ENCODE results near the gene PBX3. TPM values are rescaled to one million over a fixed set of nuclear protein-coding genes. Genes with fewer than 3 reads are reported as not detected.

PBX3 gene
- polyA plus RNA-seq, 1 donor = 34.0 TPM

DNA sequence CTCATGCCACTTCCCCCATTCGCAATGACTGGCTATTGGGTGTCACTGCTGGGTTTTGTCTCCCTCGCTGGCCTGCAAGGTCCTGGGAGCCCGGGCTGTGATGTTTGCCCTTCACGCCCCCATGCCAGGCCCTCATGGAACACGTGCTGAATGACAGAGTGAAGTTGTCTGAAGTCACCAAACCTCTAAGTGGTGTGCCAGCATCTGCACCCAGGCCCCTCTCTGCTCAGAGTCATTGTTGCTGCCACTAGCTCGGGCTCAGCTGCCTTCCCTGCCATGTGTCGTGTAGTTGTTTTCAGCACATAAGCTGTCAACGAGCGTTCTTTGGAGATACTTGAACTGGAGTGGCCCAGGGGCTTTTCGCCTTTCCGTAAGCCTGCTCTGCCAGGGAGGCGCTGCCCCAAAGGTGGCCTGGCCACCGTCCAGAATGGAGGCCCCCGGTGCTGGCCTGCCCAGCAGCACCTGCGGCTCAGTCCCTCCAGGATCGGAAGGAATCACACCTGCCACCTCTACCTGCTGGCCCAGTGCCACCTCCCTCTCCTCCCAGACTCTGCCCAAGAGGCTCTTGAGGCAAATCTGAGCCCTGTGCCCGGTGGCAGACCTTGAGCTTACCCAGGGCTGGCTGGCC lies 250.1 kb downstream of the PBX3 start:
- no peak for DNase-seq

DNA sequence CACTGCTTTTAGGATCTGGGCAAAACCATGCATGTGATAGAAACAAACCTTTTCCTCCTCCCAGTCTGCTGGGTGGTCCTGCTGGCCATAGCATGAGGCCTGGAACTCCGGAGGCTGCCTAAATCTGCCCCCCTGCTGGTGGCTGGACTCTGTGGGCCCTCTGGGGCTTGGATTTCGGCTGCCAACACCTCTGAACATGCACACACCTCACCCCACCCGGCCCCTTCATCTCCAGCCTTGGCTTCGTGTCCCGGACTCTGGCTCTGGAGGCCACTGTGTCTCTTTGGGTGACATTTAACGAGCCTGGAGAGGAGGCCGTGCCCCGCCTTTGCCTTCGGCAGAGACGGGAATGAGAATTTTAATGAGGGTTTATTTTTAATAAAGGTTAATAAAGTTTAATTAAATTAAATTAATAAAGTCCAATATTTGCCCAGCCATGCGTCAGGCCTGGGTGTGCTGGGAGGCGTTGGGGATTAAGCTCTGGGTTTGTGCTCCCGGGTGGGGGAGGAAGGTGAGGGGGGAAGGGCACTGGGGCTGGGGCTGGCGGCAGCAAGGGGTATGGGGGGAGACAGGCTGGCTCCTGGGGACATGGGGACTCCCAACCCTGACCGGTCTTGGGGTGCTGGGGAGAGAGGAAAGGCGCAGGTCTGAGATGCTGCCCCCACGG lies 251.8 kb downstream of the PBX3 start:
- no peak for DNase-seq

DNA sequence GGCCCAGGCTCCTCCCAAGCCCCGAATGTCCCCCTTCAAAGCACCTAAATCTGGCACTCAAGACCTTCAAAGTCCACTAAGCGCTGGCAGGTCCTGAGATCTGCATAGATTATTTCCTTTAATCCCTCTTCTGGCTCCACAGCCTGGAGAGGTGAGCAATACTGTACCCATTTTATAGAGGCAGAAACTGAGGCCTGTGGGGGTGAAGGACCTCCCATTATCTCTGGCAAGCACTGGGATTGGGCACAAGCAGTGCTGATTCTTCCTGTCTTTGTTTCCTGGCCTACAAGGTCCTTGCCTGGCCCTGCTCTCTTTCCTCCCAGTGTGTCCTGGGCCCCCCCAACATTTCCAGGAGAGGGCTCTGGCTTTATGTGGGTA lies 252.3 kb downstream of the PBX3 start:
- no peak for DNase-seq

DNA sequence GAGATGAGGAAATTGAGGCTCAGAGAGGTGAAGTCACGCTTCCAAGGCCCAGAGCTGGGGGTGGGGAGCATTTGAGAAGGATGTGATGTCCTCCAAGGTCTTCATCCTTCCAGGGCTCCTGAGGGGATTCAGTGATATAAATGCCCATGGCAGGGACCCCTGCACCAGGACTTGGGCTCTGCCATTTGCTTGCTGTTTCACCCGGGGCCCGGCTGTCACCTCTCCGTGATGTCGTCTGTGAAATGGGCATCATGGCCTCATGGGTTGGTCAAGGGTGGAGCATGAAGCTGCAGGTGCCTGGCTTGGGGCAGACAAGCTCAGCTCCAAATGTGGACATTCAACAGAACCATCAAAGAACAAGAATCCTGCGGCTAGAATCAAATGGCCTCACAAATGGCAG lies 253.1 kb downstream of the PBX3 start:
- DNase-seq = no peak

DNA sequence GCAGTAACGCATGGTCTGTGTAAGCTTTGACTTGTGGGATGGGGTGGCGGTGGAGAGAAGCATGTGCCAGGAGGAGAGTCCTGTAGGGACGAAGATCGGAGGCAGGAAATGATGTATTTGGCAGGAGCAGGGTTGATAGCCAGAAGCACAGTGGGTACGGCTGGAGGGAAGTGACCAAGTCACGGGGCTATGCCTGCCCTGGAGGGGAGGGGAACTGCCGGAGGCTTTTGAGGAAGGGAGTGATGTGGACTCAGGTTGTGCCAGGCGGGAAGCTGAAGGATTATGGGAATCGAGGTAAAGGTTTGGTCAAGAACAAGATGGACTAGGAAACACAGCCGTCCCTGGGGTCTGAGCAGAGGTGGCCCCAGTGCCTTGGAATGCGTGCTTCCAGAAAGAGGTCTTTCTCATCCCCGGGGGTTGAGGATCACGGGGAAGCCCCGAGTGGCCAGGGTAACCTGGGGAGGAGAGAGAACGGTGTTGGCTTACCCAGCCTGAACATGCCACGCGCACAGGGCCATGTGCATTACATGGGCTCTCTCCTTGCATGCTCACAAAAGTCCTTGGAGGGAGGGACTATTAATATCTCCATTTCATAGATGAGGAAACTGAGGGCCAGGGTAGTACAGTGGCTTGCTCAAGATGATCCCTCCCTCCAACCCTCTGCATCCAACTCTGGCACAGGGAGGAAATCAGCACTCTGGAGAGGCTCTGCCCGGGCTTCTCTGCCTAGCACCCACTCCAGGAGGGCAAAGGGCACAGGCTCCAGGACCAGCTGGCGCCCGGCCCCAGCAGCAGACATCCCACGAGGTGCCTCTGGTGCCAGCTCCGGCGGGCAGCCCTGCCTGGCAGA lies 253.8 kb downstream of the PBX3 start:
- DNase-seq = no peak

DNA sequence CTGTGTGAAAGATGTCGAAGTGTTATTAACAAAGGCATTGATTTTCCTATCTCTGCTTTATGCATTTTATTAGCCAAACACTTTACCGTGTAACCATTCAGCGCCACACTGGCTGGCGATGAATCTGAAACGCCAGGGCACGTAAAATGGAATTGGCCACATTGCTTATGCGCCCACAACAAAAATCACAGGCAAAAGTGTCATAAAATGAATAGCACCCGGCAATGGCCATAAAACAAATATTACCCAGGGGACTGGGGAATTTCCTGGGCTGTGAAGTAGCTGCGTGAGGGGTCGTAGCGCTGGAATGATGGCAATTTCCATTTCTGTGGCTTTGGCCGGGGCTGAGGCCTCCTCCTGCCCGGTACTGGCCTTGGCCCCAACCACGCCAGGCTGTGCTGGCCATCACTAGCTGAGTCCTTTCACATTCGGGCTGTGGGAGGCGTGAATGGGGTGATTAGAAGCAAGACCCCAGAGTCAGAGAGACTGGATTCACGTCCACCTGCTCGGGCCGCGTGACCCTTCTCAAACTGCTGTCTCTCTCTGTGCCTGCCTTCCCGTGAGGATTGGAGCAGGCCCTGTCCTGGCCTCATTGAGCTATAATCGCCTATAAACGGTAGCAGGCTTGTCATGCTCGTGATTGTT lies 254.5 kb downstream of the PBX3 start:
- no peak for DNase-seq

DNA sequence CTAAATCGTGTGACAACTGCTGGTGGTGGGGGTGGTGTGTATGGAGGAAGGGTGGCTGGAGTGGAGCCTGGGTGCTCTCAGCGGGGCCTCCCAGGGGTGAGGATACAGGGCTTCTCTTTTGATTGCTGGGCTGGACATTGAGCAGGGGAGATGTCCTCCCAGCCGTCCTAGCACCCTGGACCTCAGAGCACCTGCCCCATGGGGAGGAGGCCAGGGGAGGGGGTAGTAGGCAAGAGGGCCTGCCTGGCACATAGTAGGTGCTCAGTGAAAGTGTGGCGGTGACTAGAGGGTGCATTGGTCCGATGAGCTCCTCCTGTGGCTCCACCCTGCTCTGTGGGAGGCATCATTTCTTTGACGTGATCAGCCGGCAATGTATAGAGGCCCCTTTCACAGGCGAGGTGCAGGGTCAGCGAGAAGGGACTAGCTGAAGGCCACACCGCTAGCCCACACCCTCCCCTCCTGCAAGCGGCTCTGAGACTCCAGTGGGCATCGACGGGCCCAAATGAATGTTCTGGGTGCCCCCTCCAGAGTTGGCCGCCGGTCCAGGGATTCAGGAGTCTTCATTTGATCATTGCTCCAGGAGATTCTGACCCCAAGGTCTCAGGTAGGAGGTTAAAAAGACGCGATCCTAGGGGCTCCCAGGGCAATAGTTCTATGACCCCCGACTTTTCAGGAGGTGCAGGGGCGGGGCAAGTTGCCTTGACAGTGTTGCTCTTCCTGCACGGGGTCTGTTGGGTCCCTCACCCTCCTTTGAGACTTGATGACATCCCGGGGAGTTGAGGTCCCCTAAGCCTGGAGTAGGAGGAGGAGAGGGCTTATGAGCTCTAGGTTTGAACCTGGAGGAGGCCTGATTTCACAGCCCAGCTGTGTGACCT lies 255.5 kb downstream of the PBX3 start:
- DNase-seq = no peak

DNA sequence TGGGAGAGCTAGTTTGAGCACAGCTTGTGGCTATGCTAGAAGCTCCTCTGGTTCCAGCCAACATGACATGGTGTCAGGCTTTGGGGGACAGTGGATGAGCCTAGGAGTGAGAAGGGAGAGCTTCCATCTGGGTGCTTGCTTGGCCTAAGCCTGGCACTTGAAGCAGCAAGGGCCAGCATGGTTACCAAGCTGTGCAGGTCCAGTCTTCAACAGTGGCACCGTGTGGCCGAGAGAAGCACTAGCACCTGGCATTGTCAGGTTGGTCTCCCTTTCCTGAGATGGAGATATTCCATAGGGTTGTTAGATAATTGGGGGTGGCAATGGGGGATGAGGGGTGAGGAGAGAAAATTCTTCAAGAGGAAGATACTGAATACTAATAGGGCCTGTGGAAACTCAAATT lies 261.9 kb downstream of the PBX3 start:
- no peak for DNase-seq

DNA sequence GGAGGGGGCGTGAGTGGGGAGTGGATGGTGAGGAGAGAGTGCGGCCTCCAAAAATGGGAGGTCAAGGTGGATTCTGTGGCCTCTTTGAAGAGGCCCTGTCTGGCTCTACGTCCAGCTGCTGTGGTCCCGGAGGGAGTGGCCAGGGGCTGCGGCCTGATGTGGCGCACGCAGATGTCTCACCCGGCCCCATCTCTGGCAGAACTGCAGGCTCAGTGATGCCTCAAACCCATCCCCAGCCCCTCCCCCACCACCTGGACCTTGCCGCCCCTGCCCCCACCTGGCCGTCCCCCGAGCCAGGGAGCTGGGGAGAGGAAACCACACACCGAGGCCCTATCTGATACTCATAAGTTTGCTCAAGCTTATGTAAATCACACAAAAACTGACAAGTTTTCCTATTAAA lies 267.6 kb downstream of the PBX3 start:
- no peak for DNase-seq

DNA sequence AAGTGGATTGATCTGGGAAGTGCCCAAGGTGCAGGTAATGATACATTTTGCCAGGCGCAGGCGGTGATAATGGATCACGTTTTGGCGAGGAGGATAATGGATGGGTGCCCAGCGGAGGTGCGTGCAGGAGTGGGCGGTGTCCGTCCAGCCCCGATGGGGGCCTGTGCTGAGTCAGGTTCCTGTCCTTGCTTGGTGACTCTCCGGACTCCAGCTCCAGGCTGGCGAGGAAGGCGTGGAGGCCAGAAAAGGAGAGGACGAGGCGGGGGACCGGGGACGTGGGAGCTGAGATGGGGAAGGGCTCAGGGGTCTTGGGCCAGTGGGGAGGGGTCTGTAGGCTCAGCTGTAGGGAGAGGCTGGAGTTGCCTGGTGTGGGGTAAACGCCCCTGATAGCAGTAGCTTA lies 268.3 kb downstream of the PBX3 start:
- no peak for DNase-seq

DNA sequence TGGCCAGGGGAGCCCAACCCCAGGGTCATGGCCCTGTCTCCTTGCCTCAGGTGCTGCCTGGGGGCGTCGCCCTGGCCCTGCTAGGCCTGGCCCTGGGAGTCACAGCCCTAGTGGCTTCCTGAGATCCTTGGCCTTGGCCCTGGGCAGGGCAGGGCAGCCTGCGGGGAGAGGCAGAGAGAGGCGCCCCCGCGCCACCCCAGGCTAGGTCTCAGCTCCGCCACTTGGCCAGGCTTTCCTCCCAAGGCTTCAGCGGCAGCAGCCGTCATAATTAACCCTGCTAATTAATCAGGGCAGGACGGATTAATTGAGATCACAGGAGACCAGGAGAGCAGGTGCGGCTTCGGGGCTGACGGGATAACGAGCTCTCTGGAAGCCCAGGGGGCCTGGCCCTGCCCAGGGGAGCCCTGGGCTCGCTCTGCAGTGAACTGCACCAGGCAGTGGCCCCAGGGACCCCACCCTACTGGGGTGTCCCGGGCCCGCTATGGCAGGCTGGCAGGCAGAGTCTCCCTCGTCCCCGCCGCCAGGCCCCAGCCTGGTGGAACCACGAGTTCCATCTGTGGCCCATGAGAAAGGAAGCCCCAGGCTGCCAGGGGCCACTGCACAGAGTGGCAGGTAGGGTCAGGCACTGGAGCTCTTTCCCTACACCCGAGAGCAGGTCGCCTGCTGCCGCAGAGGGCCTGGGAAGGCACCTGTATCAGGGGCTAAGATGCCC lies 269.6 kb downstream of the PBX3 start:
- no peak for DNase-seq

Other genes with a start within 250 kb of the PBX3 start
- gene MAPKAP1, start 40.2 kb upstream of the PBX3 start, polyA plus RNA-seq (ENCODE audit: insufficient read length) = 74.5 TPM